HG03457 (cell line): ENCODE results near the gene PIRT.
"Not testable (repeated sequence)": the region's sequence is repeated elsewhere in the genome, so short reads cannot be mapped to it uniquely, and the experiment has no call there.

ENCODE experiments used
- ATAC-seq: cut with Tn5 transposase; IDR thresholded peaks from one replicate; pipeline ENCODE4 v1.9.1; 2021; ENCODE audit warnings: moderate number of reproducible peaks; ENCODE audit not compliant: unreplicated experiment

The PIRT gene

GRCh38 chr17:10837921-10838320 lies at the start of gene PIRT:
Gene PIRT, minus strand, starts transcription at chr17:10838087. Its CDS starts 12,442 bp downstream, at chr17:10825645.
- ATAC-seq = no peak

DNA sequence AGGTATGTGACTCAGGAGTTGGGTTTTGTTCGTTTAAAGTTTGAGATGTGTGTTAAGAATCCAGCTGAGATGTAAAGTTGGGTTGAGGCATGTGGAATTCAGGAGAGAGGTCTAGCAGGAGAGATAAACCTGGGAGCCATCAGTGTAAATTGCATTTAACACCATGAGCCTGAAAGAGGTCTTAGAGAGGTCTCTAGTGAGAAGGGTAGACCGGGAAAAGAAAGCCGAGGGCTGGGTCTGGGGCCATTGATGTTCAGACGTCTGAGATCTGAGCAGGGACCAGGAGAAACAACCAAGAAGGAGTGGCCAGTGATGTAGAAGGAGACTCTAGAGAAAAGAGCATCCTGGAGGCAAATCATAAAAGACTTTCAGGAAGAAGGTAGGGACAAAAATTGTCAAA lies 44.1 kb upstream of the PIRT start:
- no peak for ATAC-seq

- no peak for ATAC-seq
These were observed 41.4 kb upstream of the PIRT start for GRCh38 chr17:10879190-10879836.

- no peak for ATAC-seq
These were observed 38.2 kb upstream of the PIRT start for GRCh38 chr17:10875984-10876555.

DNA sequence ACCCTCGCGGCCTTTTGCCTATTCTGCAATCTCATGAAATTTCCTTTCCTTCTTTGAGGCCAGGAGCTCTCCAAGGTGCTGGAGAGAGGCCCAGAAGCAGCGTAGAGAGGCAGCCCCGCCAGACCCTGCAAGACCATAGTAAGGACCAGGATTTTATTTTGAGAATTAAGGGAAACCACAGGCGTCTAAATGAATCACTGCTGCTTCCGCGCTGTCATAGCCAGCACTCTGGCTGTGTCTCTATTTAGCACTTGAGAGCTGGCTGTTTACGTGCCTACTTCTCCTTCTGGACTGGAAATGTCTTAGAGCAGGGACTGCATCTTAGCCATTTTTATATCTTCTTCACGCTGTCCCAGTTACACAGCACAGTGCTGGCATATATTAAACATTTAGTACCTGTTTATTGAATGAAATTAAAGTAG lies 37.6 kb upstream of the PIRT start:
- ATAC-seq = no peak

DNA sequence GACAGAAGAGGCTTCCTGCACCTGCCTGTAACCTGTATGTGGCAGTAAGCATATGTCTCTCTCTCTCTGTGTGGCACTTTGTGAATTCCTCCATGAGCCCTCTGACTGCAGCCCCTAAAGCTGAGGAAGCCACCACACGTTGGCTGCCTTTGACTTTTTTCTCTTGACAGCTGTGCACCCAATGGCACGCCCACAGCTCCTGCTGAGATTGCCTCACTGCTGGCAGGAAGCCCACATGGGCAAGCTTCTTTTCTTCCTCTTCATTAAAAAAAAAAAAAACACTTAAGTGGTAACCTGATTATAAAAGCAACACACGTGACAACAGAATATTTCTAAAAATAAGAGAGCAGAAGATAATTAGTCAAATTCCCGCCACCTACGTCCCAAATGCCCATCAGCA lies 34.0 kb upstream of the PIRT start:
- no peak for ATAC-seq

DNA sequence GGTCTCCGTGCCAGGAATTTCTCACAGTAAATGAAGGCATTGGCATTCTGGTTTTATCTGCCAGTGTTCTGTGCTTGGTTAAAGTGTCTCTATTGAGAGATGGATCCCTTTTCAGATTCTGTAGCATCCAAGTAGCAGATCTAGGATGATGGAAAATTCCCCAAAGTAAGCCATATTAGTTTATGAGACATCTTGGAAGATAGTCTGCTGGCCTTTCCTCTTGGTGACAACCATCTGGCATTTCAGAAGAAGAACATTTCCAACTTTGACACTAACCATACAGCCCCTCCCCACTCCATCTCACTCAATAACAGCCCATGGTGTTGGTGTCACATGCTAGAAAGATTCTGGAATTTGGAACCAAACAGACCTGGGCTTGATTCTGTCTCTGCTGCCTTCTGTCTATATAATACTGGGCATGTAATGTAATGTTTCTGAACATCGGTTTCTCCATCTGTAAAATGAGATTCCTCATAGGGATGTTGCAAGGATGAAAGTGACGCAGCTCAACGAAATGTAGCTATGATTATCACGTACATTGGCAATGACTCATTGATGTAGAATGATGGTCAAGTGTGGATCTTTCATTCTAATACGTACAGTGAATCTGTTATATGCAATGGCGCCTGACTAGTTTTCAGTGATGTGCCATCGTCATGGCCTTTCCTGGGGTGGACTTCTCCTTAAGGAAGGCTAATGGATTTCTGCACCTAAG lies 32.6 kb upstream of the PIRT start:
- no peak for ATAC-seq

DNA sequence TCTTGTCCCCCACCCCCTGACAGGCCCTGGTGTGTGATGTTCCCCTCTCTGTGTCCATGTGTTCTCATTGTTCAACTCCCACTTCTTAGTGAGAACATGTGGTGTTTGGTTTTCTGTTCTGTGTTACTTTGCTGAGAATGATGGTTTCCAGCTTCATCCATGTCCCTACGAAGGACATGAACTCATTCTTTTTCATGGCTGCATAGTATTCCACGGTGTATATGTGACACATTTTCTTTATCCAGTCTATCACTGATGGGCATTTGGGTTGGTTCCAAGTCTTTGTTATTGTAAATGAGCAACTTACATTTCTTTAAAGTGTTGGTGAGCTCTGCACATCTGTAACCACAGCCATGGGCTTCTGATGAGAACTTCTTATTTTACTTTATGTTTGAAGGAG lies 30.9 kb upstream of the PIRT start:
- ATAC-seq = not testable (repeated sequence)

GRCh38 chr17:10859051-10859450 lies 21.2 kb upstream of the PIRT start:
- no peak for ATAC-seq

DNA sequence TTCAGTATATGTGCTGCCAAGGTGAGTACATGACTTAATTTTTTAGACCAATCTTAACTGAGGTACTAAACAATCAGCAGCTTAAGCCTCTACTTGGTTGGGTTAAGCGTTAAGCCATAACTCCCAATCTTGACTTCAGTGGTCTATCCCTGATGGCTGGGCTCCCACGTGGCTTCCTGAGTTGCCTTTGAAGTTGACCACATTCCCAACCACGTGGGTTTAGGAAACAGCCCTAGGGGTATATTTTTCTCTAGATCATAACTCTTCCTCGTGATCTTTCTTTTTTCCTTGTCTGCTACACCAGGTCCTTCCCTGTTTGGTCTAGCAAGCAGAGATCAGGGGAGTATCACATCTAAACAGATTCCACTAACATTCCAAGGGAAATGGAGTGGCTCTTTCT lies 20.1 kb upstream of the PIRT start:
- ATAC-seq = no peak

DNA sequence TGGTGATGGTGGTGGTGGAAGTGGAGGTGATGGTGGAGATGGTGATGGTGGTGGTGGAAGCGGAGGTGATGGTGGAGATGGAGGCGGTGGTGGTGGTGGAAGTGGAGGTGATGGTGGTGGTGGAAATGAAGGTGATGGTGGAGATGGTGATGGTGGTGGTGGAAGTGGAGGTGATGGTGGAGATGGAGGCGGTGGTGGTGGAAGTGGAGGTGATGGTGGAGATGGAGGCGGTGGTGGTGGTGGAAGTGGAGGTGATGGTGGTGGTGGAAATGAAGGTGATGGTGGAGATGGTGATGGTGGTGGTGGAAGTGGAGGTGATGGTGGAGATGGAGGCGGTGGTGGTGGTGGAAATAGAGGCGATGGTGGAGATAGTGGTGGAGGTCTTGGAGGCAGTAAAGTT lies 8.7 kb upstream of the PIRT start:
- not testable (repeated sequence) for ATAC-seq

DNA sequence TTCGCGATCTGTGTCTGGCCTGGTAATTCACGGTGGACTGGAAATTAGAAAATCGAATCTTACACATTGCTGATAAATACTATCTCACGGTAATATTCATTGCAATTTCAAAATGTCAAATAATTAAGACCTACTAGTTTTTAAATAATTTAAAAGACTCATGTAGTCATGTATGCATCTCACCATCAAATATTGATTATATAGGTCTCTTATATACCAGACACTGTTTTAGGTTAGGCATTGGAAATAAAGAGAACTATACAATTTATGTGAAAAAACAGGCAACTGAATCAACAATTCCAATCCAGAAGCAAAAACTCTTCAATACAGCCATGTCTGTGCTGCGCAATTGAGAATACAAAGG lies 7.5 kb upstream of the PIRT start:
- no peak for ATAC-seq

DNA sequence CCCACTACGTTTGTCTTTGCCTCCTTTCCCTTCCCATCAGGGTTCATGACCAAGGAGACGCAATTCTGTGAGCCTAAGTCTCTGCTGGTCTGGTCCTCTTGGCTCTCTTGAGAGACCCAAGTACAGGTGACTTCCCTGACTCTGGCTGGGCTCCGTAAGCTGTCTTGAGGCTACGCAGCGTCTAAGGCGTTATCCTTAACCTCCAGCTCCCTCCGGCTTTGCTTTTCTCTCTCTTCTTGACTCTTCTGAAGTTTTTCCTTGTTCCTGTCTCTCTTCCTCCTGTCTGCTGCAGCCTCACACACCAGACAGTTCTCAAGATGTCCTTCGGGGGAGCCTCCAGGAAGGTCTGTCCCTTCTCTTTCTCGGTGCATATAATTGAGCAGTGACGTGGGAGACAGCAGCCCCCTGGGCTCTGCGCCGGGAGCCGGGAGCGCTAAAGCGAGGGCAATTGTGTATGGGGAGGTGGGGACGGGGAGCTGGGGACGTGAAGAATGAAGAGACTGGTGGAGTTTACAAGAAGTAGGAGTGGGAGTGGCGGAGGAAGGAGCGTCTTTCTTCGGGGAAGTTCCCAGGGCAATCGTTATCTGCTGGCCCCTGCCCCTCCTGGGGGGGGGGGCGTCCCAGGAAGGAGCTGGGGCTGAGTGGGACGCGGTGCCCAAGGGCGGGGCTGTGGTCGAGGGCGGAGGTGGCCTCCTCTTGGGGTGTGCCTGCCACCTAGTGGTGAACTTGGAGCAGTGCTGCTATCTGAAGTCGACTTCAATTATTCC lies 6.9 kb upstream of the PIRT start:
- ATAC-seq = no peak

DNA sequence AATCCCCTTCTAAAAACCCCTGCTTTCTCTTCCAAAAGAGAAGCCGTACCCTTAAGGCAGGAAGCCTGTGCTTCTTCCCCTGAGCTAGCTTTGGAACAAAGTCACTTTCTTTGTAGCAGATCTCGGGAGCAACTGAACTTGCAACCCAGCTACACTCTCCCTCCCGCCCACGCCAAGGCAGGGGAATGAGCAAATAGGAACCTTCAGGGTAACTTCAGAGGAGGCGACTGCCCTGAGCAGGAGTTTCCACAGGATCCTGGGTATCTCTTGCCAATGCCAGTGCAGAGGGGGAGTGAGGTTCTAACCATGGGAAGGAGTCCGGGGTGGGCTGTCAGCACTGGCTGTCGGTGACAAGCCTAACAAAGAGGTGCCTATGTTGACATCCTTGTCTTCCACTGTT lies 5.9 kb upstream of the PIRT start:
- ATAC-seq = no peak

DNA sequence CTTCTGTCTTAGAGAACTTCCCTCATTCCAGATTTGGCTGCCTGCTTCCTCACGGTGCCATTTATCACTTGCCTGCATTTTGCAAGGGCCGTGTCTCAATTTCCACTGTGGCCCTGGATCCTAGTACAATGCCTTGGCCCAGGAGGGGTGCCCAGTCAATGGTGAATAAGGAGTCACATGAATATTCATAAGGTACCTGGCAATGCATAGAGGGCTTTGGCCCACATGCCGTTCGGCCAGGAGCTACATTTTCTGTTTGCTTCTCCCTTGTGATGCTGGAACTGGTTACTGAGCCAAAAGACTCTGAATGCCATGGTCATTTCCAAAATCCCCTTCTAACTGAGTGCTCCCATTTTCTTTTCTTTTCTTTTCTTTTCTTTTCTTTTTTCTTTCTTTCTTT lies 4.8 kb upstream of the PIRT start:
- ATAC-seq = no peak

- no peak for ATAC-seq
These were observed 795 bp upstream of the PIRT start for GRCh38 chr17:10838682-10839081.

GRCh38 chr17:10836966-10837590 lies 809 bp downstream of the PIRT start:
- ATAC-seq = no peak

GRCh38 chr17:10836145-10836544 lies 1.7 kb downstream of the PIRT start:
- no peak for ATAC-seq

- ATAC-seq = no peak
These were observed 6.2 kb downstream of the PIRT start for GRCh38 chr17:10831696-10832095.

- ATAC-seq = no peak
These were observed 9.9 kb downstream of the PIRT start for GRCh38 chr17:10827898-10828552.

DNA sequence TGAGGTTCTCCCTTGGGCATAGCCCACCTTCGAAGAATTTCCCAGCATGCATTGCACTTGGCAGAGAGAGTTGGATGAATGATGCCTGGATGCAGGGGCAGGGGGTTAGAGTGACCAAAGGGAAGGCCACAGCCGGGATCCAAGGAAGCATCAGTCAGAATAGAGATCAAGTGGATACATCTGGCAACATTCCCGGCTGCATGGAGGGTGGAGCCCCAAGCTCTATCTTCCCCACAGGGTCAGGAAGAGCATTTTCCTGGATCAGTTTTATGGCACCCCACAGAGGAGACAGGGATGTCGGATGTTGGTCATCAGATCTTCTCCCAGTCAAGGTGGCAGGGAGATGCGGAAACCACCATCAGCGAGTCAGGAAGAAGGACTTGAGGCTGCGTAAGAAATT lies 13.0 kb downstream of the PIRT start:
- ATAC-seq = no peak
